Fibroblast of villous mesenchyme (primary cell): ENCODE data around the gene STPG1. TPM values are rescaled to one million over a fixed set of nuclear protein-coding genes. Genes with fewer than 3 reads are reported as not detected.

Experiments
- DNase-seq: peaks from one replicate; pipeline ENCODE4 v3.0.0-alpha.2; 2010; ENCODE audit warnings: low read depth
- H3K4me3 ChIP-seq: 2 replicates; pipeline ENCODE4 v1.5.1; 2011; ENCODE audit warnings: low read depth, mild to moderate bottlenecking, low read length
- total RNA-seq: library from RNA; depleted of rRNA; stranded (reverse); fragments of >200 nt; gene quantifications from 2 replicates; pipeline ENCODE4 v1.2.3, GENCODE V29; 2012
- TF ChIP-seq, protein P1 (sequence below): IDR thresholded peaks from 2 replicates; pipeline ENCODE4 v1.5.1; 2012; ENCODE audit warnings: low read depth, mild to moderate bottlenecking, low read length; ENCODE audit not compliant: insufficient read depth

Gene STPG1
- total RNA-seq, 1 donor = 9.9 TPM

DNA sequence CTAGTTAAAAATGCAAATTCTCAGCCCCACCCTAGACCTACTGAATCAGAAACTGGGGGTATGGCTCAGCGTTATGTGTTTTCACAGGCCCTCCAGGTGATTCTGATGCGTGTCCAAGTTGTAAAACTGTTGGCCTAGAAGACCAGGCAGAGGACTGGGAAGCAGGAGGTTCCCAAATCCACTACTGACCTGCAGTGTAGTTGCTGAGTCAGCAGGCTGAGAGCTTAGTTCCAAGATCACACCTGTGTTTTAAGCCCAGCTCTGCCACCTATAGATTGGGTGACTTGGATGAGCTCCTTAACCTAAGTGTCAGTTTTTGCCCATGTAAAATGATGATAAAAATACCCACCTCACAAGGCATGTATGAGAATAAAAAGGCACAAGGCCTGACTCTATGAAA lies 90.3 kb downstream of the STPG1 start:
- TF ChIP-seq, protein P1, sequence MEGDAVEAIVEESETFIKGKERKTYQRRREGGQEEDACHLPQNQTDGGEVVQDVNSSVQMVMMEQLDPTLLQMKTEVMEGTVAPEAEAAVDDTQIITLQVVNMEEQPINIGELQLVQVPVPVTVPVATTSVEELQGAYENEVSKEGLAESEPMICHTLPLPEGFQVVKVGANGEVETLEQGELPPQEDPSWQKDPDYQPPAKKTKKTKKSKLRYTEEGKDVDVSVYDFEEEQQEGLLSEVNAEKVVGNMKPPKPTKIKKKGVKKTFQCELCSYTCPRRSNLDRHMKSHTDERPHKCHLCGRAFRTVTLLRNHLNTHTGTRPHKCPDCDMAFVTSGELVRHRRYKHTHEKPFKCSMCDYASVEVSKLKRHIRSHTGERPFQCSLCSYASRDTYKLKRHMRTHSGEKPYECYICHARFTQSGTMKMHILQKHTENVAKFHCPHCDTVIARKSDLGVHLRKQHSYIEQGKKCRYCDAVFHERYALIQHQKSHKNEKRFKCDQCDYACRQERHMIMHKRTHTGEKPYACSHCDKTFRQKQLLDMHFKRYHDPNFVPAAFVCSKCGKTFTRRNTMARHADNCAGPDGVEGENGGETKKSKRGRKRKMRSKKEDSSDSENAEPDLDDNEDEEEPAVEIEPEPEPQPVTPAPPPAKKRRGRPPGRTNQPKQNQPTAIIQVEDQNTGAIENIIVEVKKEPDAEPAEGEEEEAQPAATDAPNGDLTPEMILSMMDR = no peak
- DNase-seq = no peak

DNA sequence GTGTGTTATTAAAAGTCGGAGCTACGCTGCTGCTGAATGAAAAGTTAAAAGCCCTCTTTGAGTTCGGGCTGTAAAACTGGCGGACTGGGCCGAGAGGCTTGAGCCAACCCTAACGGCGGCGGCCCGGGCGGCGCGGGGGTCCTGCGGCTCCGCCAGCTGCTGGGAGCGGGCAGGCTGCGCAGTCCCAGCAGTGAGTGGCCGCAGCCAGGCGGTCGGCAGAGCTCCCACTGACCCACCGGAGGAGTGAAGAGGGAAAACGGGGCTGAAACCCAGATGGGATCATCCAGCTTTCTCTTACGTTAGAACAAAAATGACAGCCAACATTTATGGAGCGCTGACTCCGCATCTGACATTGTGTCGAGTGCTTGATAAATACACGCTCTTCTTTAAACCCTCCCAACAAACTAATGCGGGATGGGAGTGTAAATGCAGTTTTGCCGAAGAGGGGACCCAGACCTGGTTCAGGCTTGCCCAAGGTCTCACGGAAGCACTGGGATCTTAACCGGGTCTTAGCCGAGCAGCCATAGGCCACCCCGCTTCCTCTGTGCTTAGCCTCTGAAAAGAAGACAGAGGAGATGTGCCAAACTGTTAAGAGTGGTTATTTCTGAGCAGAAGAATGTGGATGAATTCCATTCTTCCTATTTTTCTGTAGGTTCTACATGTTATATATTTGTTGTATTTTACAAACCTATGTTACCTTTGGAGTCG lies 91.0 kb downstream of the STPG1 start:
- TF ChIP-seq, protein P1 = no peak
- no peak for DNase-seq
- peak overlapping the region; percentile 55 for H3K4me3 ChIP-seq

More for the DNA sequence above, 90.3 kb downstream of the STPG1 start:
- no peak overlapping the region for H3K4me3 ChIP-seq

DNA sequence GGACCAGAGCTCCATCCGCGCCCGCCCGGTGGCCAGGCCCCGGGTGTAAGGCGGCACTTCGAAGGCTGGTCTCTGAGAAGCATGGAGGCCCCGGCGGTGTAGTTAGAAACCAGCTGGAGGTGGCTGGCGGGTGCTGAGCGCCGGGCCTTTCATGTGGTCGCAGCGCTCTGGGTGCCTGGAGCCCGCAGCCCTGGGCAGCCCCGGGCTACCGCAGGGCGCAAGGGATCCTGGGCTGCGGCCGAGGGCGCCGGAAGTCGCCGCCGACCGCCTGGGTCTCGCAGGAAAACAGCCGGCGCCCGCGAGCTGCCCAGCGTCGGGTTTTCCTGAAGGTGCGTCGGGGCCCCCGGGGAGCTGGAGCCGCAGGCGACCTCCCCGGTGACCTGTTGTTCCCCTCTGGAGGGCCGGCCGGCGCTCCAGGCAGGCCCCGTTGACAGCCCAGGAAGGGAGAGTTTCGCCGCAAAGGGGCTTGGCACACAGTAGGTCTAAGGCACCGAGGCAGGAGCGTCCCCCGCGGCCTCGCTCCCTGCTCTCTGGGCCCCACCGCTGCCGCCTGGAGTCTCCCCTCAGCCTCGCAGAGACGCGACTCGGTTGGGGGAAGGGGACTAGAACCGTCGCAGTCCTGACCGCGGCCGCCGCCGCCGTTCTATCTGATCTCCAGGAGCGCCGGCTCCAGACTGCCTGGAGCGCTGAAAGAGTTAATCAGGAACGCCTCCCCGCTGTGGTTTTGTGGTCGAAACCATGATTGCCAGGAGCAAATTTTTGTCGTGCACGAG lies 91.7 kb downstream of the STPG1 start:
- TF ChIP-seq, protein P1 = no peak
- DNase-seq = peak; percentile 80
- H3K4me3 ChIP-seq = peak overlapping the region; percentile 55

DNA sequence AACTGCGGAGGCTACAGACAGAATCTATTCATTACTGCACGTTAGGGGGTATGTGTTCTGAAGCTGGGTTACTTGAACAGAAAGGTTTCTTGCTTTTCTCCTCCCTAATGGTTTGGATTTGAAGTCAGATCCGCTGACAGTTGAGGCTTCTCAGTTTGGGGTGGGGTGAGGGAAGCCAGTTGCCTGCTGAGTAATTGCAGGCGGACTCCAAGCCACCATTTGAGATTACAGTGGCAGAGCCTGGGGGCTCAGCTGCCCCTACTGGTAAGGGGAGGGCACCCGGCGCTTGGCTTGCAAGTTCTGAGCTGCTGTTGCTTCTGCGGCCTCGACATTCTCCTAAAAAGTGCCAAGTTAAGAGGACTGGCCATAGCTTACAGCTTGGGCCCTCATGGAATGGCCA lies 92.5 kb downstream of the STPG1 start:
- no peak for DNase-seq
- TF ChIP-seq, protein P1 = no peak
- H3K4me3 ChIP-seq = no peak overlapping the region

DNA sequence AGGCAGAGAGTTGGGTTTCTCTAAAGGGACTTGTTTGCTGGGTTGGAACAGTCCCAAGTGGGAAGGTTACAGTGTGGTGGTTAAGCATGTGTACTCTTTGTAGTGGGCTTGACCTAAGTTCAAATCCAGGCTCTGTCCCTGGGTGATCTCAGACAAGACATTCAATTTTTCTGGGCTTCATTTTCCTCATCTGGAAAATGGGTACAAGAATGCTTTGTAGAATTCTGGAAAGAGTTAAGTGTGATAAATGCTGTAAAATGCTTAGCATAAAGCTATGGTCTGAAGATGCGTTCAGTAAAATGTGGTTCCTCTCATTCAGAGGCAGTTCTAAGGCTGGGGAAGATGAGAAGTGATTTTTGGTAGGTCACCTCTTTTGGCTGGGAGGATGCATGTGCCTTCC lies 93.6 kb downstream of the STPG1 start:
- no peak for DNase-seq
- TF ChIP-seq, protein P1 = no peak
- H3K4me3 ChIP-seq = no peak overlapping the region

DNA sequence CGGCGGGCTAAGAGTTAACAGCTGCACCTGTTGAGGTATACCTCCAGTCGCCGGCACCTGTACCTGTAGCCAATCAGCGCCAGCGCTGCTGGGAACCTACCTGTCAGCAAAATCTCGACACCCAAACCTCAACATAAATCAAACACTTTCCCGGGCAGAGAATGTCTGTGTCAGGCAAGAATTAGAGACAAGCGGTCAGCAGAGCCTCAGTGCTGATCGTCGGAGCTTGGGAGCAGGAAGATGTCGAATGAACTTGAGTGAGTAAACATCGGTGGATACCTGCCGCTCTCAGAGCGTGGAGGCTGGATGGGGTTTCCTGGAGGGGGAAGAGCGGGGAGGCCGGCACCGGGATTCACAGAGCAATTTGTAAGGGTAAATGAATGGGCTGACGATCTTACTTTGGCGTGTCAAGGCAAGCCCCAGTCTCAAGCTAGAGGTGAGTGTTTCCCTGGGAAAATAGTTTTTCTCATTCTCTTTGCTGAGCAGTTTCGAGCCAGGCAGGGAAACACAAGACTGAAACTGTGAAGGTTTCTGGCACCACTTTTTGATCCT lies 94.2 kb downstream of the STPG1 start, which contains the start of gene GRHL3:
Gene GRHL3, plus strand, starts transcription at position 46 of the 552 bp plus-strand sequence. Its CDS starts 195 bp downstream, at position 241.
- TF ChIP-seq, protein P1 = no peak
- H3K4me3 ChIP-seq = no peak within 1 kb of the TSS
- no peak for DNase-seq
